Nephron (organoid): ENCODE measurements around the gene MYO1B.

Experiments used
- H3K27ac Mint-ChIP-seq, 3 experiments: 2 replicates each; pipeline ENCODE4 v1.8.0; 2020; ENCODE audit warnings: mixed read lengths in 3 of 3, mild to moderate bottlenecking in 2 of 3, moderate library complexity in 1 of 3
- H3K27me3 Mint-ChIP-seq: 2 replicates; pipeline ENCODE4 v1.8.0; 2021; ENCODE audit warnings: low read depth, mild to moderate bottlenecking, moderate library complexity, mixed read lengths
- H3K36me3 Mint-ChIP-seq: 2 replicates; pipeline ENCODE4 v1.8.0; 2020; ENCODE audit warnings: low read depth, mixed read lengths
- H3K4me1 Mint-ChIP-seq: 2 replicates; pipeline ENCODE4 v1.8.0; 2020; ENCODE audit warnings: mixed read lengths
- H3K4me3 Mint-ChIP-seq, 3 experiments: 2 replicates each; pipeline ENCODE4 v1.8.0; 2020; ENCODE audit warnings: mild to moderate bottlenecking in 3 of 3, mixed read lengths in 3 of 3, moderate library complexity in 2 of 3
- H3K9me3 Mint-ChIP-seq: 2 replicates; pipeline ENCODE4 v1.8.0; 2020; ENCODE audit warnings: mixed read lengths
- TF ChIP-seq, protein P1 (sequence below), 3 experiments: fragments of 200-600 bp; sonication (generic); IDR thresholded peaks; one replicate each; pipeline ENCODE4 v1.5.0; 2021; ENCODE audit warnings: antibody characterized with exemption in 3 of 3; ENCODE audit not compliant: unreplicated experiment in 3 of 3

MYO1B gene

DNA sequence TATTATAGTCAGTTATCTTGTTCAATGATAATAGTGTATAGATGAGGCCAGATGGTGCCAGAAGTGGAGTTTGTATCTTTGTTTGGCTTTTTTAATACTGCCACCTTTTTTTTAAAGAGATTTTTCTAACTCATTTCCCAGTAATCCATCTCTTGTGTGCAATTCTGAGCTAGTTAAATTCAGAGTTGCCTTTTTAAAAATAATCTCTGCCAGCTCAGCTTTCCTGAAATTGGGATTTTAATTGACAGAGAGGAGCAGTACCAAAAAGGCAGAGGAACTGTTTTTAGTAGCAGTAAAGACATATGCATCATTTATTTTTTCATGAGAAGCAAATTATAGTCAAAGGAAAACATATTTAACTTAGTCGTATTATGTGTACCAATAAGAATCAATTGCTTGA lies 185.3 kb downstream of the MYO1B start:
- no peak overlapping the region for H3K4me3 Mint-ChIP-seq
- H3K4me1 Mint-ChIP-seq = no peaks in the 10 kb centered on the region
- H3K27ac Mint-ChIP-seq = no peak overlapping the region
- H3K9me3 Mint-ChIP-seq = peaks cover 3% of the 10 kb centered on the region
- peaks cover 11% of the 10 kb centered on the region for H3K36me3 Mint-ChIP-seq
- no peaks in the 10 kb centered on the region for H3K27me3 Mint-ChIP-seq
- TF ChIP-seq, protein P1, sequence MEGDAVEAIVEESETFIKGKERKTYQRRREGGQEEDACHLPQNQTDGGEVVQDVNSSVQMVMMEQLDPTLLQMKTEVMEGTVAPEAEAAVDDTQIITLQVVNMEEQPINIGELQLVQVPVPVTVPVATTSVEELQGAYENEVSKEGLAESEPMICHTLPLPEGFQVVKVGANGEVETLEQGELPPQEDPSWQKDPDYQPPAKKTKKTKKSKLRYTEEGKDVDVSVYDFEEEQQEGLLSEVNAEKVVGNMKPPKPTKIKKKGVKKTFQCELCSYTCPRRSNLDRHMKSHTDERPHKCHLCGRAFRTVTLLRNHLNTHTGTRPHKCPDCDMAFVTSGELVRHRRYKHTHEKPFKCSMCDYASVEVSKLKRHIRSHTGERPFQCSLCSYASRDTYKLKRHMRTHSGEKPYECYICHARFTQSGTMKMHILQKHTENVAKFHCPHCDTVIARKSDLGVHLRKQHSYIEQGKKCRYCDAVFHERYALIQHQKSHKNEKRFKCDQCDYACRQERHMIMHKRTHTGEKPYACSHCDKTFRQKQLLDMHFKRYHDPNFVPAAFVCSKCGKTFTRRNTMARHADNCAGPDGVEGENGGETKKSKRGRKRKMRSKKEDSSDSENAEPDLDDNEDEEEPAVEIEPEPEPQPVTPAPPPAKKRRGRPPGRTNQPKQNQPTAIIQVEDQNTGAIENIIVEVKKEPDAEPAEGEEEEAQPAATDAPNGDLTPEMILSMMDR (IDR thresholded peaks at IDR 0.05; ENCODE audit: unreplicated experiment in 3 of 3) = no peak

DNA sequence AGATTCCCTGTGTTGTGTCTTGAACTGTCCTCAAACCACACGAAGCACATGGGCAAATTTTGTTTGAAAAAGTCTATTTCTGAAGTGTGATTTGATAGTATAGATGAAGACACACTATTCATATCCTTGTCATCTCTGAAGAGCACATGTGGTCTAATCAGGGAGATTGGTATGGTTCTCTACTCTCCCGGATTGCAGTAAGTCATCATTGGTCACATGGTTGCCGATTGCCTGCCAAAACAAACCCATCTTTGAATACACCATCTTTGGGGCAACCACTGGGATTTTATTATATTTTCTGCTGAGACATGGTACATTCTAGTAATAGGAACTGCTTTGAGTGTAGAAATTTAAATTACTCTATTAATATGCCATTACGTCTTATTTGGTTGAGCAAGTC lies 186.9 kb downstream of the MYO1B start:
- Mint-ChIP-seq H3K4me1 (no peaks in the 10 kb centered on the region), H3K4me3 (no peak overlapping the region), H3K9me3 (peaks cover 3% of the 10 kb centered on the region), H3K27ac (no peak overlapping the region), H3K27me3 (no peaks in the 10 kb centered on the region), H3K36me3 (no peaks in the 10 kb centered on the region)
- TF ChIP-seq, protein P1 (IDR thresholded peaks at IDR 0.05; ENCODE audit: unreplicated experiment in 3 of 3) = no peak

DNA sequence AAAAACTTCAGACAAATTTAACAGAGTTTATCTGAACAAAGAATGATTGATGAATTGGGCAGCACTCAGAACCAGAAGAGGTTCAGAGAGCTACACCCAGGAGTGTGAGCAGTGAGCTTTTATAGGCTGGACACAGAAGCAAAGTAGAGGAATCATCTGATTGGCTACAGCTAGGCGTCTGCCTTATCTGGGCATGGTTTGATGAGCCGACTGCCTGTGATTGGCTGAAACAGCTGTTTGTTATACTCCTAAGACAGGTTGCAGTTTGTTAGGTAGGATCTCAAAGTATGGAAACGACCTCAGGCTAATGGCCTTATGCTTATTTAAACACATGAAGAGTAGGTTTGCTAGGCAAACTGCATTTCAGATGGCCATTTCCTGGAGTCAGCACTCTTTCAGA lies 188.9 kb downstream of the MYO1B start:
- Mint-ChIP-seq H3K27ac (no peak overlapping the region), H3K4me1 (no peaks in the 10 kb centered on the region), H3K9me3 (no peaks in the 10 kb centered on the region), H3K27me3 (no peaks in the 10 kb centered on the region), H3K36me3 (no peaks in the 10 kb centered on the region), H3K4me3 (no peak overlapping the region)
- TF ChIP-seq, protein P1 (IDR thresholded peaks at IDR 0.05; ENCODE audit: unreplicated experiment in 3 of 3) = no peak

DNA sequence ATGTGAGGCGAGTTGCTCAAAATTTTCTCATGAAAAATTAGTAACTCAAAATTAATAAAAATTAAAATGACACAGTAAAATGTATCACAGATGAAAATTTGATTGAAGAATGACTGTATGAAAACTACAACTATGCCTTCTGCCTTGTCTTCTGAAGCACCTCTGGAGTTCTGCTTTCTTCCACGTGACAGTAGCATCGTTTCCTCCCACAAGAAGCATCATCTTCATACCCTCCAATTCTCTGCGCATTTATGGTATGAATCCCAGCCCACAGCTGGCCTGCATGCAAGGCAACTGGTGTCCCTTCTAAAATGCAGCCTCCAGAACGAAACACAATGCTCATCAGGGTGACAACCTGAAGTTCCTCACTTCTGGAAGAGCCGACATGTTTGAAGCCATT lies 189.9 kb downstream of the MYO1B start:
- H3K4me1 Mint-ChIP-seq = no peaks in the 10 kb centered on the region
- H3K36me3 Mint-ChIP-seq = no peaks in the 10 kb centered on the region
- H3K27ac Mint-ChIP-seq = no peak overlapping the region
- TF ChIP-seq, protein P1 (IDR thresholded peaks at IDR 0.05; ENCODE audit: unreplicated experiment in 3 of 3) = no peak
- H3K9me3 Mint-ChIP-seq = no peaks in the 10 kb centered on the region
- no peaks in the 10 kb centered on the region for H3K27me3 Mint-ChIP-seq
- H3K4me3 Mint-ChIP-seq = no peak overlapping the region

DNA sequence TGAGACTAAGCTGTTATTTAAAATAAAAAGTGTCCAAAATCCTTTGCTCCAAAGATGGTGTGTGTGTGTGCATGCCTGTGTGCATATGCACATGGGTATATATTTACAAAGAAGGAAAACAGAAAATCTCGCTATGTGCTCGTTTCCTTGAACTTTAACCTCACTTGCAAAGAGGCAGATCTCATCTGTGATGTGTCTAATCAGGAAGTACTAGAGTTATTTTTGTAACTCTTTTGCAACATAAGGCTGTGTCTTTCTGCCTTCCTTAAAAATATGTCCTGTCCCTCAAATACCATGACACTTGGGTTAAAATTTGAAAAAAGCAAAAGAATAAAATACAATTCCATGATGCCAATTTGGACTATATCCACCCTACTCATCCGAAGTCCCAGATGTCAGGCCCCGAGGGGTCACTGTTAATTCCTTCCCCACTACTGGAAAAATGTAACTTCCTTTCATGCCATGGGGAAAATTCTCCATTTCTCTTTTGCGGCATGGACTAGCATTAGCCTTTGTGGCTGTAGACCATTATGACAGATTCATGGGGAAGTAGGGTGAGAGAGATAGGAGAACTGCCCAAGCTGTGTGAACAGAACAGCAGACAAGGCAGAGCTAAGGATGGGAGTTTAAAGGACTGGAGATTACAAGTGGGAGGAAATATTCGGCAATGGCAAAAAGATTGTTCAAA lies 191.3 kb downstream of the MYO1B start:
- Mint-ChIP-seq H3K27me3 (no peaks in the 10 kb centered on the region), H3K9me3 (no peaks in the 10 kb centered on the region), H3K27ac (no peak overlapping the region), H3K4me3 (no peak overlapping the region), H3K4me1 (peaks cover 2% of the 10 kb centered on the region), H3K36me3 (no peaks in the 10 kb centered on the region)
- TF ChIP-seq, protein P1 (IDR thresholded peaks at IDR 0.05; ENCODE audit: unreplicated experiment in 3 of 3) = no peak

DNA sequence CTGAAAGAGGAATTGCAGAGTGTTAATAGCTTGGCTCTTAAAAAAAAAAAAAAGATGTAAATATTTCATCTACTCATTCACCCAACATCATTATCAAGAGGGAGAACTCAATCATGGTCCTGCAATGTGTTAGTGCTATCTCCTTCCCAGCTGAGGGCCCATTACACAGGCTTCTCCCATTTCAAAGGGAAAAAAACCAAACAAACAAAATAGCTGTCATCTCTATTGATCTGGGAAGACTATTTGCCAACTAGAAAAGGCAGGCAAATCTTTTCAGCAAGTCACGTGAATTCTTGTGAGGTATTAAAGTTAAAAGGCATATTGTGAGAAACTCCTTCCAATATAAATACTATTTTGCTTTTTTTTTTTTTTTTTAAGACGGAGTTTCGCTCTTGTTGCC lies 194.3 kb downstream of the MYO1B start:
- peaks cover 7% of the 10 kb centered on the region for H3K4me1 Mint-ChIP-seq
- no peaks in the 10 kb centered on the region for H3K27me3 Mint-ChIP-seq
- H3K4me3 Mint-ChIP-seq = no peak overlapping the region
- H3K36me3 Mint-ChIP-seq = no peaks in the 10 kb centered on the region
- H3K27ac Mint-ChIP-seq = no peak overlapping the region
- TF ChIP-seq, protein P1 (IDR thresholded peaks at IDR 0.05; ENCODE audit: unreplicated experiment in 3 of 3) = no peak
- no peaks in the 10 kb centered on the region for H3K9me3 Mint-ChIP-seq
